Retinal pigment epithelial cell (primary cell): ENCODE measurements around the gene MAP3K5.
A peak's percentile ranks its signal among the peaks of the same experiment; 100 is the strongest.

Experiments
- DNase-seq: peaks from one replicate; pipeline ENCODE4 v3.0.0-alpha.2; 2010; ENCODE audit warnings: low read depth
- H3K4me3 ChIP-seq: 2 replicates; pipeline ENCODE4 v1.5.1; 2011; ENCODE audit warnings: mild to moderate bottlenecking, low read length, control low read depth, moderate library complexity
- CTCF ChIP-seq: conservative IDR thresholded peaks from 2 replicates; pipeline ENCODE4 v1.5.1; 2011; ENCODE audit warnings: low read depth, low read length, control low read depth, inconsistent platforms

The MAP3K5 gene

GRCh38 chr6:136616527-136616926 lies 175.8 kb downstream of the MAP3K5 start:
- DNase-seq = no peak
- no peak for TF ChIP-seq CTCF
- no peak overlapping the region for H3K4me3 ChIP-seq

GRCh38 chr6:136614994-136615393 lies 177.3 kb downstream of the MAP3K5 start:
- TF ChIP-seq CTCF = no peak
- DNase-seq = no peak
- H3K4me3 ChIP-seq = no peak overlapping the region

GRCh38 chr6:136614350-136614749 lies 177.9 kb downstream of the MAP3K5 start:
- no peak for TF ChIP-seq CTCF
- H3K4me3 ChIP-seq = no peak overlapping the region
- no peak for DNase-seq

- no peak for DNase-seq
- peak overlapping the region; percentile 5 for H3K4me3 ChIP-seq
- TF ChIP-seq CTCF = no peak
These were observed 178.8 kb downstream of the MAP3K5 start for GRCh38 chr6:136613477-136613876.

- no peak for DNase-seq
- no peak for TF ChIP-seq CTCF
- H3K4me3 ChIP-seq = no peak overlapping the region
These were observed 179.4 kb downstream of the MAP3K5 start for GRCh38 chr6:136612666-136613389.

GRCh38 chr6:136611746-136612145 lies 180.5 kb downstream of the MAP3K5 start:
- no peak for DNase-seq
- no peak for TF ChIP-seq CTCF

GRCh38 chr6:136611133-136611532 lies 181.1 kb downstream of the MAP3K5 start:
- TF ChIP-seq CTCF = no peak
- no peak for DNase-seq
- H3K4me3 ChIP-seq = no peak overlapping the region

More at GRCh38 chr6:136611746-136612145, 180.5 kb downstream of the MAP3K5 start:
- no peak overlapping the region for H3K4me3 ChIP-seq
